HG03175 (cell line): ENCODE results near the gene ANKS4B.
"Not testable (repeated sequence)": the region's sequence is repeated elsewhere in the genome, so short reads cannot be mapped to it uniquely, and the experiment has no call there.

ENCODE experiments used
- ATAC-seq: cut with Tn5 transposase; IDR thresholded peaks from one replicate; pipeline ENCODE4 v1.9.1; 2021; ENCODE audit warnings: mild to moderate bottlenecking, moderate library complexity; ENCODE audit not compliant: unreplicated experiment

ANKS4B gene

GRCh38 chr16:21260870-21261791 is 27.6 kb downstream of the ANKS4B start:
- ATAC-seq: no peak

GRCh38 chr16:21262779-21263639 is 29.5 kb downstream of the ANKS4B start:
- ATAC-seq: no peak

GRCh38 chr16:21263640-21264570 is 30.4 kb downstream of the ANKS4B start:
- ATAC-seq: peak; percentile 89

DNA sequence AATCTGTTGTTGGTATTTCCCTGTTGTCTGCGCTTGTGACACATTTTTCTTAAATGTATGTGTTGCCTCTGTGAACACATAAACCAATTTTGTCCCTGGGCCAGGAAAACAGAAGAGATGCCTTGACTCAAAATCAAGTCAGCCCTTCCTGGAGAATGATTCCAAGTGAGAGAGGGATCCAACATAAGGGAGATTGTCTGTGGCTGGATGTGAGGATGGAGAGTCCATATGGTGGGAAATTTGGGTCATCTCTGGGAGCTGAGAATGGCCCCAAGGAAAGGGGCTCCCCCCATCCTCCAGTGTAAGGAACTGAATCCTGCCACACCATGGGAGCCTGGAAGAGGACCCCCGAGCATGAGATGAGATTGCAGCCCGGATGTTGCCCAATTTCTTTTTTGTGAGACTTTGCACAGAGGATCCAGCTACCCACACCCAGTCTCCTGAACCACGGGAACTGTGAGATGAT is 31.1 kb downstream of the ANKS4B start:
- ATAC-seq: no peak

- no peak for ATAC-seq
Observed at GRCh38 chr16:21265104-21265837, 31.8 kb downstream of the ANKS4B start.

DNA sequence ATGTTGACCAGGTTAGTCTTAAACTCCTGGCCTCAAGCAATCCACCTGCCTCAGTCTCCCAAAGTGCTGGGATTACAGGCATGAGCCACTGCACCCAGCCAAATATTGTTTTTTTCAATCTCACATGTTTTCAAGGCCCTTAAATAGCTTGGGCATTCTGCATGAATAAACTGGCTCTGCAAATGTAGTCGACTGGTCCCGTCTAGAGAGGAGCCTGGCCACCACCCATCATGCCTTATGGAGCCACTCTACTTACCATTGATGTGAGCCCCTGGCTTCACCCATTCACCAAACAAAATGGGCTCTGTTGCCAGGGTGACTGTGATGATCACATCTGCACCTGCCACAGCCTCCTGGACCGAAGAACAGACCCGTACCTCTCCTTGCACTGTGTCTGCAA is 33.8 kb downstream of the ANKS4B start:
- ATAC-seq: no peak

DNA sequence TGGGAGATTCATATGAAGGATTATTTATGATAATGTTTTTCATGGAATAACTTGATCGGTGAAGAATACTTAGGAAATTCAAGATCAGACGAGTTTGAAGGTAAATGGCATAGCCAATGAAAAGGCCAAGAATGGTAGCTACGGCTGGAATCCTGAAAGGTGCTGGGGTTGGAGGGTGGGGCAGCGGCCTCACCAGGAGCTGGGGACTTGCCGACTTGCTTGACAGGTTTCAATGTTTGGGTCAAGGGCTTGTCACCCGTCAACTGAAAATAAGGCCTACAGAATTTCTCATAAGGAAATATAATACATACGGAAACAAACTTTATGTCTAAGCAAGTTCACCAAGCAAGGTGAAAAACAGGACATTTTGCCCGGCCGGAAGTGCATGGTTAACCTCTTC is 34.7 kb downstream of the ANKS4B start:
- no peak for ATAC-seq

DNA sequence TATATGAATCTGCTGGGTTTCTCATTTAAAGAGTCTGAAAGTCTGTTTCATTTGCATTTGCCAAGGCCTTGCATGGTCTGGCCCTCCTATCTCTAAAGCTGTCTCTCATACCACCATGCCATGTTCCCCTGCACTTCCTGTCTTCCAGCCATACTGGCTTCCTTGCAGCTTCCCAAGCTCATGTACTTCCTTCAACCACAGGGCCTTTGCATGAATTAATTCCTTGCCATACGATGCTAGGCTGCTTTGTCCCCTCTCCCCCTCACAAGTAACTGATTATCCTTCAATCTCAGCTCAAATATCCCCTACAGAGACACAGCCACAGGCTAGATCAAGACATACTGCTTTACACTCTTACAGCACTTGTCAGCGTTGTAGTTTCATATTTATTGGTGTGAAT is 38.8 kb downstream of the ANKS4B start:
- ATAC-seq: no peak

- not testable (repeated sequence) for ATAC-seq
Observed at GRCh38 chr16:21272763-21273162, 39.3 kb downstream of the ANKS4B start.

- ATAC-seq: peak; percentile 46
Observed at GRCh38 chr16:21274172-21274726, 40.8 kb downstream of the ANKS4B start.

DNA sequence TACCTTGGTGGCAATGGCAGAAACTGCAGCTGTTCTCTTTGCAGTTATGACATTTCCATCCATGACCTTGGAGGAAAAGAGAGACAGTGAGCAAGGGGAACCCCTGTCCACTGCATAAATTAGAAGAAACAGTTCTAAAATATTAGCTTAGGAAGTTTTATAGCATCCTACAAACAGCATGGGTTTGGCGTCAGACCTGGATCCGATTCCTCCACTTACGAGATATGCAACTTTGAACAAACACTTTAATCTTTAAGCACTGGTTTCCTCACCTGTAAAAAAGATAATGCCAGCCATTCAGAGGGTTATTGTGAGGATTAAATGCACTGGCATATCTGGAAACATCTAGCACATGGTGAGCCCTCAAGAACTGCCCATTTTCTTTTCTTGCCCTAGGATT is 42.0 kb downstream of the ANKS4B start:
- ATAC-seq: no peak

DNA sequence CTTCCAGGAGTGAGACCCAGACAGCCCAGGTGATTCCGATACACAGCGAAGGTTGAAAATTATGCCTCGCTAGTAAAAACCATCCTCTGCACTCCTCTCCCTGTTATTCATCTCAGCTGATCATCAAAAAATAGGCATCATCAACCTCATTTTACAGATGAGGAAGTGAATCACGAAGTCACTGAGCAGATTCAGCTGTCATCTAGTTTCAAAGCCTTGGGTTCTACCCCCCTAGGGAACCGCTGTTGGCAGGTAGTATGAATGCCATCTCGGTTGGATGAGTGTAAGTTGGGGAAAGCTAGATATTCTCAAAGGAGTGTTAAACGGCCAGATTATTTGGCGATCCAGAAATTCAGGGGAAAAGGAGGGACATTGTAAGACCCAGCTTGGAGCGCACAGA is 42.6 kb downstream of the ANKS4B start:
- ATAC-seq: no peak

DNA sequence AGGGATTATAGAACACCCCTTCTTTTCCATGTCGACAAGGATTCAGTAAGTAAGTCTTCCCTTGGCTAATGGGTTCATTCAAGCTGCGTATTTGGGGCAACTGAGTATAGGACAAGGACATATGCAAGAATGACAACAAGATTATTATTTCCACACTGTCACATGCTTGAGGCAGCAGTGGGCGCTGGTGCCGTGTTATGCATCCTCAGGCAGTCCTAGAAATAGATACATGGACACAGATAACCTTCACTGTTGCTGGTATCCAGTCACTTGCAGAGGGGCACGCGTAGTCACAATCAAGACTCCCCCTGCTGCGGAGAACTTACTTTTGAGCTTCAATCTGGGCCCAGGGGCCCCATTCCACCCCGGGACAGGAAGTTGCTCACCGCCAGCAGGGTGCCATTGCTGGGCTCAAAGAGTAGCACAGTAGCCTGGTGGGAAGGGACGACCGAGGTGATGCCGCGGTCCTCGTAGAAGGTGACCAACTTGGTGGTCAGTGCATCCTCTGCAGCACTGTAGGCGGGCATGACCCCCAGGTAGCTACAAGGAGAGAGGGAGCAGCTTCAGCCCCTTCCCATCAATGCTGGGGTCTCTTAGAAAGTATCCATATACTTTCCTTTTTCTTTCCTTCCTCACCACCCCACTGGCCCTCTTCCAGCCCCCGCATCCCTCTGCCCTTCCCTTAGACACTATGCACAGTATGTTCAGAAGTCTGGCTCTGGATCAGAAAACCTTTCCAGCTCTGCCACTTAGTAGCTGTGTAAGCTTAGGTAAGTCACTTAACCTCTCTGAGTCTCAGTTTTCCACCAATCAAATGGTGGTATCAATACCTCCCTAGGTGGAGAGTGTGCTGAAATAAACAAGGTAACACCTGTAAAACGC is 43.8 kb downstream of the ANKS4B start:
- no peak for ATAC-seq

GRCh38 chr16:21277927-21278706 is 44.6 kb downstream of the ANKS4B start, which contains the start of gene CRYM:
CRYM (minus strand) TSS chr16:21278290; CDS start chr16:21278251, 39 bp downstream.
- peak; percentile 63 for ATAC-seq

GRCh38 chr16:21279501-21279900 is 46.0 kb downstream of the ANKS4B start:
- no peak for ATAC-seq

DNA sequence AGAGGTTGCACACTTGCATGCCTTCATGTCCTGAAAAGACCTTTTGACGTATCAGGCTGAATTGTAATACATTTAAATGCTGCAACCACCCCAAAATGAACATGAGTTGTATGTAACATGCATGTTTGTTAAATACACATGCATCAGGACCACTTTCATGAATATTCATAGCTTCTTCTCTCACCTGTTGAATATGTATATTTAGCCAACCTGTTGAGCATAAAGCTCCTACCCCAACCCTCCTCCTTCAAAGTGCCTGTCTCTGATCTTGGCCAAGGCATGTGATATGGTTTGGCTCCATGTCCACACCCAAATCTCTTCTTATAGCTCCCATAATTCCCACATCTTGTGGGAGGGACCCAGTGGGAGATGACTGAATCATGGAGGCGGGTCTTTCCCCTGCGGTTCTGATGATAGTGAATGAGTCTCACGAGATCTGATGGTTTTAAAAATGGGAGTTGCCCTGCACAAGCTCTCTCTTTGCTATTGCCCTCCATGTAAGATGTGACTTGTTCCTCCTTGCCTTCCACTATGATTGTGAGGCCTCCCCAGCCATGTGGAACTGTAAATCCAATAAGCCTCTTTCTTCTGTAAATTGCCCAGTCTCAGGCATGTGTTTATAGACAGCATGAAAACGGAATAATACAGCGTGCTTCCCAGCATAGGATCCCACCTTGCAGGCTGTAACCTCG is 48.3 kb downstream of the ANKS4B start:
- no peak for ATAC-seq
